A204.1 (cell line): ENCODE measurements around the gene IQSEC2.

ENCODE experiments used
- FAIRE-seq: peaks from 2 replicates; lab custom pipeline; 2012; peaks lifted over from hg19 to GRCh38; lab: Jason Lieb, UNC

The IQSEC2 gene

GRCh38 chrX:53242310-53242709, 39.1 kb downstream of the IQSEC2 start:
- FAIRE-seq = no peak

GRCh38 chrX:53241558-53241957, 39.8 kb downstream of the IQSEC2 start:
- FAIRE-seq = no peak

GRCh38 chrX:53239474-53239873, 41.9 kb downstream of the IQSEC2 start:
- FAIRE-seq = no peak

GRCh38 chrX:53237056-53237455, 44.3 kb downstream of the IQSEC2 start:
- no peak for FAIRE-seq

GRCh38 chrX:53236025-53236679, 45.2 kb downstream of the IQSEC2 start:
- FAIRE-seq = no peak

GRCh38 chrX:53235566-53235965, 45.8 kb downstream of the IQSEC2 start:
- FAIRE-seq = no peak

- FAIRE-seq = no peak
These were observed 46.9 kb downstream of the IQSEC2 start for GRCh38 chrX:53234484-53234883.

- no peak for FAIRE-seq
These were observed 47.8 kb downstream of the IQSEC2 start for GRCh38 chrX:53233536-53233935.

GRCh38 chrX:53230116-53230515, 51.3 kb downstream of the IQSEC2 start:
- FAIRE-seq = no peak

GRCh38 chrX:53227224-53227765, 54.1 kb downstream of the IQSEC2 start:
- FAIRE-seq = no peak

- peak; percentile 41 for FAIRE-seq
These were observed 56.3 kb downstream of the IQSEC2 start, which contains the start of gene KDM5C for GRCh38 chrX:53224860-53225797. TSS of gene KDM5C (minus strand) at chrX:53225207. CDS start at chrX:53224889, 318 bp downstream.

- FAIRE-seq = no peak
These were observed 57.2 kb downstream of the IQSEC2 start for GRCh38 chrX:53223955-53224859.

GRCh38 chrX:53223068-53223693, 58.2 kb downstream of the IQSEC2 start:
- FAIRE-seq = no peak
